CD14-positive monocyte (primary cell): Measurements from ENCODE around the gene EPHA4. TPM values are rescaled to one million over a fixed set of nuclear protein-coding genes. Genes with fewer than 3 reads are reported as not detected.

Experiments
- DNase-seq, 3 donors: peaks; one replicate each; pipeline ENCODE4 v3.0.0-alpha.2; 2011 to 2022
- H2AFZ ChIP-seq: 2 replicates; pipeline ENCODE4 v1.6.0; 2012; ENCODE audit warnings: mild to moderate bottlenecking, low read depth, low read length, inconsistent platforms; ENCODE audit not compliant: insufficient read depth, poor library complexity, severe bottlenecking
- H3K27ac ChIP-seq, 2 donors: 1 replicate in 1 of 2; 2 replicates in 1 of 2; pipeline ENCODE4 v1.5.1; 2012 to 2013; ENCODE audit warnings: low read length in 2 of 2, control low read depth in 1 of 2, inconsistent platforms in 1 of 2, low read depth in 1 of 2, mild to moderate bottlenecking in 1 of 2
- H3K27me3 ChIP-seq, 2 donors: one replicate each; pipeline versions ENCODE4 v1.6.0 to v1.6.1; 2011 to 2013; ENCODE audit warnings: low read length in 2 of 2; ENCODE audit not compliant: control insufficient read depth in 2 of 2, insufficient read depth in 2 of 2
- H3K36me3 ChIP-seq, 2 donors: replicated peaks in 1 of 2; 1 replicate in 1 of 2; 2 replicates in 1 of 2; pipeline versions ENCODE4 v1.5.1 to v1.6.1; 2012 to 2013; ENCODE audit warnings: low read length in 2 of 2, control low read depth in 1 of 2, inconsistent platforms in 1 of 2, mild to moderate bottlenecking in 1 of 2; ENCODE audit not compliant: insufficient read depth in 2 of 2, control insufficient read depth in 1 of 2
- H3K4me1 ChIP-seq, 2 donors: 1 replicate in 1 of 2; 2 replicates in 1 of 2; pipeline versions ENCODE4 v1.5.1 to v1.6.1; 2012 to 2013; ENCODE audit warnings: low read length in 2 of 2, control low read depth in 1 of 2, inconsistent platforms in 1 of 2, mild to moderate bottlenecking in 1 of 2, moderate library complexity in 1 of 2; ENCODE audit not compliant: insufficient read depth in 2 of 2, control insufficient read depth in 1 of 2
- H3K4me2 ChIP-seq: replicated peaks from 2 replicates; pipeline ENCODE3; 2012; ENCODE audit warnings: low read length, moderate library complexity, mild to moderate bottlenecking; ENCODE audit not compliant: poor library complexity, severe bottlenecking; ENCODE audit errors: extremely low read depth
- H3K4me3 ChIP-seq, 3 experiments: fragments of 200-600 bp in 1 of 3; sonication (generic) in 1 of 3; replicated peaks in 1 of 3; 1 replicate in 2 of 3; 2 replicates in 1 of 3; pipeline ENCODE4 v1.5.1; 2011 to 2013; ENCODE audit warnings: low read length in 3 of 3, mild to moderate bottlenecking in 3 of 3, control low read depth in 2 of 3, low read depth in 2 of 3, inconsistent platforms in 1 of 3, moderate library complexity in 1 of 3
- H3K79me2 ChIP-seq: 2 replicates; pipeline ENCODE4 v1.6.0; 2012; ENCODE audit warnings: mild to moderate bottlenecking, control low read depth, inconsistent platforms, low read length, moderate library complexity; ENCODE audit not compliant: insufficient read depth
- H3K9ac ChIP-seq: 2 replicates; pipeline ENCODE4 v1.6.0; 2017; ENCODE audit warnings: low read length, mild to moderate bottlenecking; ENCODE audit not compliant: insufficient read depth, poor library complexity, severe bottlenecking
- H3K9me3 ChIP-seq, 2 donors: replicated peaks in 1 of 2; 1 replicate in 1 of 2; 2 replicates in 1 of 2; pipeline versions ENCODE4 v1.5.1 to v1.6.1; 2012 to 2013; ENCODE audit warnings: low read length in 2 of 2, control low read depth in 1 of 2; ENCODE audit not compliant: control insufficient read depth in 1 of 2, insufficient read depth in 1 of 2
- H4K20me1 ChIP-seq: 2 replicates; pipeline ENCODE4 v1.6.0; 2012; ENCODE audit warnings: mild to moderate bottlenecking, low read length, control low read depth, moderate library complexity; ENCODE audit not compliant: insufficient read depth
- H3K27ac Mint-ChIP-seq, 7 donors: one replicate each; pipeline ENCODE4 v1.8.0; 2020; ENCODE audit warnings: mild to moderate bottlenecking in 7 of 7, mixed read lengths in 7 of 7, moderate library complexity in 6 of 7, inconsistent platforms in 2 of 7
- H3K27me3 Mint-ChIP-seq, 3 donors: one replicate each; pipeline ENCODE4 v1.8.0; 2021 to 2022; ENCODE audit warnings: low read depth in 3 of 3, mild to moderate bottlenecking in 3 of 3, mixed read lengths in 3 of 3, moderate library complexity in 3 of 3, inconsistent platforms in 1 of 3
- H3K36me3 Mint-ChIP-seq, 2 donors: one replicate each; pipeline ENCODE4 v1.8.0; 2020; ENCODE audit warnings: mixed read lengths in 2 of 2, inconsistent platforms in 1 of 2, mild to moderate bottlenecking in 1 of 2
- H3K4me1 Mint-ChIP-seq: one replicate; pipeline ENCODE4 v1.8.0; 2020; ENCODE audit warnings: mild to moderate bottlenecking, mixed read lengths
- H3K4me3 Mint-ChIP-seq, 2 donors: one replicate each; pipeline ENCODE4 v1.8.0; 2020; ENCODE audit warnings: mild to moderate bottlenecking in 2 of 2, mixed read lengths in 2 of 2, moderate library complexity in 1 of 2
- H3K9me3 Mint-ChIP-seq, 7 donors: one replicate each; pipeline ENCODE4 v1.8.0; 2020 to 2022; ENCODE audit warnings: mixed read lengths in 7 of 7, mild to moderate bottlenecking in 6 of 7, moderate library complexity in 6 of 7, inconsistent platforms in 2 of 7
- CTCF ChIP-seq: fragments of 200-600 bp; IDR thresholded peaks from one replicate; pipeline ENCODE4 v1.8.0; 2022; ENCODE audit warnings: antibody characterized with exemption, mild to moderate bottlenecking
- WGBS: methylation state at CpG from one replicate; pipeline ENCODE4 v1.1.5; 2013; ENCODE audit warnings: missing lambda C conversion rate; ENCODE audit not compliant: insufficient coverage; 5-methylcytosine and 5-hydroxymethylcytosine counted together
- intact Hi-C, 2 donors: fragments of 100-400 bp; cut with micrococcal nuclease; formaldehyde crosslinking; loops; one replicate each; pipeline versions ENCODE4 v1.15.0 to v1.15.1; 2023
- polyA plus RNA-seq, 3 donors: library from polyadenylated mRNA; depleted of rRNA in 1 of 3; unstranded in 2 of 3; stranded (reverse) in 1 of 3; fragments of 300-500 nt in 2 of 3; fragments of >200 nt in 1 of 3; fragmentation: Illumina TruSeq in 2 of 3; gene quantifications; 1 replicate in 2 of 3; 2 replicates in 1 of 3; pipeline ENCODE4 v1.2.3, GENCODE V29; 2012 to 2021

EPHA4 gene
- polyA plus RNA-seq, 3 donors: 0.15 to 0.31 TPM; not detected in 1

- no peaks in the 10 kb centered on the region for H3K4me1 ChIP-seq
- no peaks in the 10 kb centered on the region for H3K79me2 ChIP-seq
- no peak overlapping the region for H3K4me2 ChIP-seq
- no peaks in the 10 kb centered on the region for H3K36me3 ChIP-seq
- no peaks in the 10 kb centered on the region for H3K9me3 Mint-ChIP-seq
- no peak overlapping the region for H2AFZ ChIP-seq
- H3K4me3 Mint-ChIP-seq: no peak overlapping the region
- no peak for DNase-seq
- no peak overlapping the region for H3K27ac Mint-ChIP-seq
- no CpG with 5 or more reads among the region's 4 CpGs for WGBS
- H3K27me3 Mint-ChIP-seq: no peaks in the 10 kb centered on the region
- no peaks in the 10 kb centered on the region for H3K4me1 Mint-ChIP-seq
- no peaks in the 10 kb centered on the region for H3K27me3 ChIP-seq
- H4K20me1 ChIP-seq: no peaks in the 10 kb centered on the region
- TF ChIP-seq CTCF: no peak
- intact Hi-C loops: no loop called here
- H3K36me3 Mint-ChIP-seq: no peaks in the 10 kb centered on the region
- no peaks in the 10 kb centered on the region for H3K9me3 ChIP-seq
- no peak overlapping the region for H3K9ac ChIP-seq
- no peak overlapping the region for H3K4me3 ChIP-seq
- H3K27ac ChIP-seq: no peak overlapping the region
Measured at GRCh38 chr2:221448844-221449390, 123.2 kb downstream of the EPHA4 start.

- H3K36me3 ChIP-seq: no peaks in the 10 kb centered on the region
- no peak overlapping the region for H3K4me3 Mint-ChIP-seq
- intact Hi-C loops: no loop called here
Measured at GRCh38 chr2:221448057-221448843, 123.9 kb downstream of the EPHA4 start.

More at GRCh38 chr2:221448057-221448843, 123.9 kb downstream of the EPHA4 start:
- H3K27me3 Mint-ChIP-seq: no peaks in the 10 kb centered on the region
- Histone ChIP-seq H3K27ac (no peak overlapping the region), H3K9ac (no peak overlapping the region), H3K79me2 (no peaks in the 10 kb centered on the region), H3K9me3 (no peaks in the 10 kb centered on the region), H3K4me3 (no peak overlapping the region), H2AFZ (no peak overlapping the region), H3K27me3 (no peaks in the 10 kb centered on the region), H3K4me2 (no peak overlapping the region), H3K4me1 (no peaks in the 10 kb centered on the region), H4K20me1 (no peaks in the 10 kb centered on the region)
- no peaks in the 10 kb centered on the region for H3K9me3 Mint-ChIP-seq
- H3K4me1 Mint-ChIP-seq: no peaks in the 10 kb centered on the region
- no peaks in the 10 kb centered on the region for H3K36me3 Mint-ChIP-seq
- WGBS: 80% methylated on average over 2 of the region's 8 CpGs
- no peak for DNase-seq
- H3K27ac Mint-ChIP-seq: no peak overlapping the region
- TF ChIP-seq CTCF: no peak
